Sigmoid colon (tissue), 4 donors: Measurements from ENCODE around the gene GJD4.

Experiments used
- EP300 ChIP-seq, 4 donors: sonication (generic); formaldehyde crosslinking; IDR thresholded peaks; one replicate each; pipeline ENCODE4 v1.6.1; 2017; ENCODE audit warnings: antibody characterized with exemption in 4 of 4
- POLR2AphosphoS5 ChIP-seq, 4 donors: sonication (generic); formaldehyde crosslinking; IDR thresholded peaks; one replicate each; pipeline ENCODE4 v1.6.1; 2017; ENCODE audit warnings: antibody characterized with exemption in 4 of 4
- TF ChIP-seq, protein P1 (sequence below), 4 experiments: fragments of 450-650 bp in 3 of 4; fragments of 200-600 bp in 1 of 4; IDR thresholded peaks; one replicate each; pipeline ENCODE4 v1.5.1; 2016 to 2019; ENCODE audit warnings: antibody characterized with exemption in 4 of 4, mild to moderate bottlenecking in 3 of 4, moderate library complexity in 2 of 4

DNA sequence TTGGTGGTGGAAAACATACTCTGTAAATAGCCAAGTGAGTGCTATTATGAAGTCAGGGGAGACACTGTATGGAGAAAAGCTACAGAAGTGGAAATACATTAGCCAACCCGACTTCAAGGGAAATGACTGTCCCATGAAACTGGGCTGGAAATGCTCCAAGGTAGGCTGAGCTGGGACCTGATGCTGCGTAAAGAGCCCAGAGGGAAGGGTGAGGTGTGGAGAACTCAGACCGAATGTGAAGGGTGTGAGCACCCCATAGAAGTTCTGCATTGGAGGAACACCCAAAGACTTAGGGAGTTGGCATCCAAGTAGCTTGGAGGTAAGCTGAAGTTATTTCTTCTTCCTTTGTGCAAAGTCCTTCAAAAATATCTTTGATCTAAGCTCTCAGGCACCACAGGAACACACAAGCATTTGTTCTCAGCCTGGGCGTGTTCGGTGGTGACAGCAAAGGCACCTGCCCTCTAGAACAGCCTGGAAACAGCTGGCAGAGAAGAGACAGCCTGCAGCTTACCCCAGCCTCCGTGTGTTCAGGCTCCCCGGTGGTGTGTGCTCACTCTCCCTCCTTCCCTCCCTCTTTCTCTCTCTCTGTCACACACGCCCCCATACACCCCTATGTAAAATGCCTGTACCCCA lies 19.1 kb upstream of the GJD4 start:
- TF ChIP-seq, protein P1, sequence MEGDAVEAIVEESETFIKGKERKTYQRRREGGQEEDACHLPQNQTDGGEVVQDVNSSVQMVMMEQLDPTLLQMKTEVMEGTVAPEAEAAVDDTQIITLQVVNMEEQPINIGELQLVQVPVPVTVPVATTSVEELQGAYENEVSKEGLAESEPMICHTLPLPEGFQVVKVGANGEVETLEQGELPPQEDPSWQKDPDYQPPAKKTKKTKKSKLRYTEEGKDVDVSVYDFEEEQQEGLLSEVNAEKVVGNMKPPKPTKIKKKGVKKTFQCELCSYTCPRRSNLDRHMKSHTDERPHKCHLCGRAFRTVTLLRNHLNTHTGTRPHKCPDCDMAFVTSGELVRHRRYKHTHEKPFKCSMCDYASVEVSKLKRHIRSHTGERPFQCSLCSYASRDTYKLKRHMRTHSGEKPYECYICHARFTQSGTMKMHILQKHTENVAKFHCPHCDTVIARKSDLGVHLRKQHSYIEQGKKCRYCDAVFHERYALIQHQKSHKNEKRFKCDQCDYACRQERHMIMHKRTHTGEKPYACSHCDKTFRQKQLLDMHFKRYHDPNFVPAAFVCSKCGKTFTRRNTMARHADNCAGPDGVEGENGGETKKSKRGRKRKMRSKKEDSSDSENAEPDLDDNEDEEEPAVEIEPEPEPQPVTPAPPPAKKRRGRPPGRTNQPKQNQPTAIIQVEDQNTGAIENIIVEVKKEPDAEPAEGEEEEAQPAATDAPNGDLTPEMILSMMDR (IDR thresholded peaks at IDR 0.05), result no peak
- TF ChIP-seq EP300 (IDR thresholded peaks at IDR 0.05) (no peak), POLR2AphosphoS5 (IDR thresholded peaks at IDR 0.05) (no peak)
